Mesenteric fat pad (tissue), 1 donor: ENCODE data around the gene MGAT1. TPM values are rescaled to one million over a fixed set of nuclear protein-coding genes. Genes with fewer than 3 reads are reported as not detected.

Experiments used
- total RNA-seq: library from RNA; stranded (reverse); fragmentation: NEBNext Ultra II Directional; extraction: Animal tissue kit (Norgen Biotek cat#: 25700); gene quantifications from one replicate; pipeline ENCODE4 v1.2.1, GENCODE V29; 2021
- donor health status: DM: yes; HTN: yes; CAD: no.

Gene MGAT1
- total RNA-seq, 1 donor from 2014 or later: 380 TPM

Other genes starting within 250 kb of the MGAT1 start
- 0.71 TPM for gene SCGB3A1, start 211.3 kb downstream of the MGAT1 start, total RNA-seq
- gene FLT4, start 153.2 kb downstream of the MGAT1 start, total RNA-seq: 26.8 TPM
- not detected for gene OR2Y1, start 62.7 kb downstream of the MGAT1 start, total RNA-seq
- gene ZFP62, start 58.5 kb upstream of the MGAT1 start, total RNA-seq: 9.1 TPM
- gene BTNL8, start 96.4 kb upstream of the MGAT1 start, total RNA-seq: 0.96 TPM
- 0.29 TPM for gene BTNL3, start 186.0 kb upstream of the MGAT1 start, total RNA-seq
- 407 TPM for gene BTNL9, start 237.5 kb upstream of the MGAT1 start, total RNA-seq